ENCODE results near the gene CSRNP3. TPM values are rescaled to one million over a fixed set of nuclear protein-coding genes. Genes with fewer than 3 reads are reported as not detected.

Gene CSRNP3
- total and polyA plus RNA-seq, 2 donors (not counting 3 experiments of a cell fraction or from before 2014, with no cell fraction given): not detected

DNA sequence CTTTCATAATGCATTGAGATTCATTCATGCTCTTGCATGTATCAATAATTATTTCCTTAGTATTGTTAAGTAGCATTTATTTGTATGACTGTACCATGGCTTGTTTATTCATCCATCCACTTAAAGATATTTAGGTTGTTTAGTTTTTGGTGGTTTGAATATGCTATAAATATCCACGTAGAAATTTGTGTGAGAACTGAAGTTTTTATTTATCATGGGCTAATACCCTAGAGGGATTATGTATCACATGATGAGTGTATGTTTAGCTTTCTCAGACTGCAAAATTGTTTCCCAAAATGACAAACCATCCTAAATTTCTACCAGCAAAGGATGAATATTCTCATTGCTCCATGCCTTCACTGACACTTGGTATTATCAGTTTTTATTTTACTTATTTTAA lies 55.2 kb downstream of the CSRNP3 start:
- H3K4me3 ChIP-seq (replicated peaks in 1 of 3; ENCODE audit: insufficient read depth in 1 of 3, low read depth in 1 of 3, low read length in 3 of 3): no peak overlapping the region
- no peaks in the 10 kb centered on the region for H3K9me3 ChIP-seq (replicated peaks; ENCODE audit: control insufficient read depth, insufficient read depth, low read length)
- intact Hi-C loops (cut with micrococcal nuclease): no loop called here
- no peak overlapping the region for H3K27ac ChIP-seq (ENCODE audit: insufficient read depth, low read depth, low read length)
- H3K79me2 ChIP-seq (ENCODE audit: control insufficient read depth, insufficient read depth, low read length): no peaks in the 10 kb centered on the region
- H3K36me3 ChIP-seq (ENCODE audit: control insufficient read depth in 2 of 2, extremely low read depth in 1 of 2, insufficient read depth in 2 of 2, low read length in 2 of 2): no peaks in the 10 kb centered on the region
- BruUV-seq (replicated peaks): no TSS peak
- no peak for TF ChIP-seq JUN (IDR thresholded peaks at IDR 0.05; ENCODE audit: borderline replicate concordance, insufficient read depth, insufficient read length, low read depth)
- no peak for TF ChIP-seq GATA2 (IDR thresholded peaks at IDR 0.05; ENCODE audit: insufficient read depth, insufficient read length, low read depth, low read length)
- TF ChIP-seq, protein P1, sequence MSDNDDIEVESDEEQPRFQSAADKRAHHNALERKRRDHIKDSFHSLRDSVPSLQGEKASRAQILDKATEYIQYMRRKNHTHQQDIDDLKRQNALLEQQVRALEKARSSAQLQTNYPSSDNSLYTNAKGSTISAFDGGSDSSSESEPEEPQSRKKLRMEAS (IDR thresholded peaks at IDR 0.05; ENCODE audit: insufficient read depth, insufficient read length): no peak
- no peak for TF ChIP-seq POLR2AphosphoS5 (IDR thresholded peaks at IDR 0.05; ENCODE audit: insufficient read depth, low read depth, low read length)
- TF ChIP-seq FOS (IDR thresholded peaks at IDR 0.05; ENCODE audit: borderline replicate concordance, insufficient read depth, low read length): no peak
- no peak for TF ChIP-seq POLR2A (IDR thresholded peaks at IDR 0.05; ENCODE audit: low read depth, low read length)
- TF ChIP-seq EZH2 (IDR thresholded peaks at IDR 0.05; ENCODE audit: borderline replicate concordance, low read depth, low read length, severe bottlenecking): no peak
- no peak for TF ChIP-seq MYC (IDR thresholded peaks at IDR 0.05; ENCODE audit: low read depth, low read length)
- TF ChIP-seq, protein P2, sequence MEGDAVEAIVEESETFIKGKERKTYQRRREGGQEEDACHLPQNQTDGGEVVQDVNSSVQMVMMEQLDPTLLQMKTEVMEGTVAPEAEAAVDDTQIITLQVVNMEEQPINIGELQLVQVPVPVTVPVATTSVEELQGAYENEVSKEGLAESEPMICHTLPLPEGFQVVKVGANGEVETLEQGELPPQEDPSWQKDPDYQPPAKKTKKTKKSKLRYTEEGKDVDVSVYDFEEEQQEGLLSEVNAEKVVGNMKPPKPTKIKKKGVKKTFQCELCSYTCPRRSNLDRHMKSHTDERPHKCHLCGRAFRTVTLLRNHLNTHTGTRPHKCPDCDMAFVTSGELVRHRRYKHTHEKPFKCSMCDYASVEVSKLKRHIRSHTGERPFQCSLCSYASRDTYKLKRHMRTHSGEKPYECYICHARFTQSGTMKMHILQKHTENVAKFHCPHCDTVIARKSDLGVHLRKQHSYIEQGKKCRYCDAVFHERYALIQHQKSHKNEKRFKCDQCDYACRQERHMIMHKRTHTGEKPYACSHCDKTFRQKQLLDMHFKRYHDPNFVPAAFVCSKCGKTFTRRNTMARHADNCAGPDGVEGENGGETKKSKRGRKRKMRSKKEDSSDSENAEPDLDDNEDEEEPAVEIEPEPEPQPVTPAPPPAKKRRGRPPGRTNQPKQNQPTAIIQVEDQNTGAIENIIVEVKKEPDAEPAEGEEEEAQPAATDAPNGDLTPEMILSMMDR (IDR thresholded peaks at IDR 0.05; ENCODE audit: extremely low read depth in 1 of 2, insufficient read depth in 1 of 2, low read depth in 1 of 2, low read length in 2 of 2): no peak
- H3K9me1 ChIP-seq (replicated peaks; ENCODE audit: control insufficient read depth, extremely low read depth, insufficient read depth, low read length): no peaks in the 10 kb centered on the region
- no peak overlapping the region for H3K4me2 ChIP-seq (ENCODE audit: insufficient read depth, low read length)
- CTCF ChIA-PET: no interaction called here
- no peaks in the 10 kb centered on the region for H3K4me1 ChIP-seq (ENCODE audit: control insufficient read depth, extremely low read depth, insufficient read depth, low read length)
- no peak overlapping the region for H3K9ac ChIP-seq (replicated peaks; ENCODE audit: extremely low read depth, insufficient read depth, low read length)
- DNase-seq (ENCODE audit: low read depth, low spot score): no peak
- no peaks in the 10 kb centered on the region for H3K27me3 ChIP-seq (ENCODE audit: control insufficient read depth in 2 of 2, insufficient read depth in 2 of 2, low read length in 2 of 2)
- dilution Hi-C loops (cut with MboI; ENCODE audit: extremely low pct_ligation_motif_present, low sequenced_read_pairs): no loop called here
- no peak for FAIRE-seq
- no peak overlapping the region for H2AFZ ChIP-seq (ENCODE audit: low read depth, low read length)
- POLR2A ChIA-PET: no interaction called here
- no peaks in the 10 kb centered on the region for H4K20me1 ChIP-seq (replicated peaks; ENCODE audit: control insufficient read depth, extremely low read depth, insufficient read depth, low read length)
